ENCODE results near the gene MANBA.

- TF ChIP-seq, protein P1, sequence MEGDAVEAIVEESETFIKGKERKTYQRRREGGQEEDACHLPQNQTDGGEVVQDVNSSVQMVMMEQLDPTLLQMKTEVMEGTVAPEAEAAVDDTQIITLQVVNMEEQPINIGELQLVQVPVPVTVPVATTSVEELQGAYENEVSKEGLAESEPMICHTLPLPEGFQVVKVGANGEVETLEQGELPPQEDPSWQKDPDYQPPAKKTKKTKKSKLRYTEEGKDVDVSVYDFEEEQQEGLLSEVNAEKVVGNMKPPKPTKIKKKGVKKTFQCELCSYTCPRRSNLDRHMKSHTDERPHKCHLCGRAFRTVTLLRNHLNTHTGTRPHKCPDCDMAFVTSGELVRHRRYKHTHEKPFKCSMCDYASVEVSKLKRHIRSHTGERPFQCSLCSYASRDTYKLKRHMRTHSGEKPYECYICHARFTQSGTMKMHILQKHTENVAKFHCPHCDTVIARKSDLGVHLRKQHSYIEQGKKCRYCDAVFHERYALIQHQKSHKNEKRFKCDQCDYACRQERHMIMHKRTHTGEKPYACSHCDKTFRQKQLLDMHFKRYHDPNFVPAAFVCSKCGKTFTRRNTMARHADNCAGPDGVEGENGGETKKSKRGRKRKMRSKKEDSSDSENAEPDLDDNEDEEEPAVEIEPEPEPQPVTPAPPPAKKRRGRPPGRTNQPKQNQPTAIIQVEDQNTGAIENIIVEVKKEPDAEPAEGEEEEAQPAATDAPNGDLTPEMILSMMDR (IDR thresholded peaks at IDR 0.05) = no peak
- no peak for TF ChIP-seq POLR2A (IDR thresholded peaks at IDR 0.05)
These were observed 146.0 kb downstream of the MANBA start for GRCh38 chr4:102614801-102615200.
